ENCODE measurements around the gene RNF150. TPM values are rescaled to one million over a fixed set of nuclear protein-coding genes. Genes with fewer than 3 reads are reported as not detected.

Gene RNF150
- total RNA-seq, 1 experiment from 2014 or later, result 4.4 TPM

DNA sequence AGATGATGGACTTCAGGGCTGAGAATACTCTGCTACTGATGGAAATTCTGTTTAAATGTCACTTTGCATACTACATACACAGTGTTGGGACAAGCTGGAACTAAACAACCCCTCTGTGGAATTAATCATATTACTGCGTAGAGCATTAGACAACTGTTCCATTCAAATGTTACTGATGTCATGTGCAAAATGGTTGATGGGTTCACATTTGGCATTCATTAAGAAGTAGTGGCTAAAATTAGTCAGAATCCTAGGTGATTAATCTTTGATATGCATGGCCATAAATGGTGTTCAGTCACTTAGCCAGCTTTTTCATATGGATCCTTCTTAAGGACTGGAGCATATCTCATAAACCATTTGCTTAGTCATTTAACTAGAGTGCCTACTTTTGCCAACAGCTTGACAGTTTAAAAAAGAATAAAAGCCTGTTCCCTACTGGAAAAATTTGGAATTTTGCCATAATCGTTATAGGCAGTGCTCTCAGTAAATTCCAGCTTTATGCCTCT, 105.2 kb downstream of the RNF150 start:
- Mint-ChIP-seq H3K36me3 (ENCODE audit: insufficient read depth in 1 of 3, low read depth in 3 of 3) (peaks cover 0 to under 1% (median 0%) of the 10 kb centered on the region in 3 experiments; a peak in 2 of 7 replicates), H3K27ac (no peak overlapping the region), H3K27me3 (ENCODE audit: low read depth) (no peaks in the 10 kb centered on the region), H3K9me3 (no peaks in the 10 kb centered on the region; a peak in 1 of 5 replicates), H3K4me1 (no peaks in the 10 kb centered on the region), H3K4me3 (no peak overlapping the region)
- TF ChIP-seq, protein P1, sequence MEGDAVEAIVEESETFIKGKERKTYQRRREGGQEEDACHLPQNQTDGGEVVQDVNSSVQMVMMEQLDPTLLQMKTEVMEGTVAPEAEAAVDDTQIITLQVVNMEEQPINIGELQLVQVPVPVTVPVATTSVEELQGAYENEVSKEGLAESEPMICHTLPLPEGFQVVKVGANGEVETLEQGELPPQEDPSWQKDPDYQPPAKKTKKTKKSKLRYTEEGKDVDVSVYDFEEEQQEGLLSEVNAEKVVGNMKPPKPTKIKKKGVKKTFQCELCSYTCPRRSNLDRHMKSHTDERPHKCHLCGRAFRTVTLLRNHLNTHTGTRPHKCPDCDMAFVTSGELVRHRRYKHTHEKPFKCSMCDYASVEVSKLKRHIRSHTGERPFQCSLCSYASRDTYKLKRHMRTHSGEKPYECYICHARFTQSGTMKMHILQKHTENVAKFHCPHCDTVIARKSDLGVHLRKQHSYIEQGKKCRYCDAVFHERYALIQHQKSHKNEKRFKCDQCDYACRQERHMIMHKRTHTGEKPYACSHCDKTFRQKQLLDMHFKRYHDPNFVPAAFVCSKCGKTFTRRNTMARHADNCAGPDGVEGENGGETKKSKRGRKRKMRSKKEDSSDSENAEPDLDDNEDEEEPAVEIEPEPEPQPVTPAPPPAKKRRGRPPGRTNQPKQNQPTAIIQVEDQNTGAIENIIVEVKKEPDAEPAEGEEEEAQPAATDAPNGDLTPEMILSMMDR (conservative IDR thresholded peaks at IDR 0.05), result no peak
- WGBS (ENCODE audit: extremely low coverage, insufficient read length, low lambda C conversion rate), result no CpG with 5 or more reads among the region's 2 CpGs
- Histone ChIP-seq H3K27ac (ENCODE audit: insufficient read length, low read depth, low read length) (no peak overlapping the region), H4K20me1 (ENCODE audit: control insufficient read depth, insufficient read depth, insufficient read length) (no peaks in the 10 kb centered on the region), H3K79me1 (ENCODE audit: insufficient read depth, low read depth, low read length, poor library complexity, severe bottlenecking) (no peaks in the 10 kb centered on the region), H3K79me2 (ENCODE audit: insufficient read depth, low read length) (no peaks in the 10 kb centered on the region), H2BK12ac (ENCODE audit: insufficient read length, low read depth, low read length) (no peak overlapping the region), H3K27me3 (ENCODE audit: insufficient read depth, low read length) (no peaks in the 10 kb centered on the region), H3K4ac (ENCODE audit: low read depth, low read length) (no peak overlapping the region), H3K18ac (ENCODE audit: insufficient read length, low read depth, low read length) (no peak overlapping the region), H4K91ac (ENCODE audit: insufficient read length, low read depth, low read length) (no peak overlapping the region), H2BK5ac (ENCODE audit: insufficient read length, low read length) (no peak overlapping the region), H2BK20ac (ENCODE audit: low read depth, low read length, poor library complexity, severe bottlenecking) (no peak overlapping the region), H4K5ac (ENCODE audit: insufficient read length, low read depth, low read length) (no peak overlapping the region), H3K9me3 (ENCODE audit: control insufficient read depth, low read depth, low read length) (no peaks in the 10 kb centered on the region), H3K56ac (ENCODE audit: insufficient read length, low read depth, low read length) (no peak overlapping the region), H3K23me2 (ENCODE audit: insufficient read length, low read depth, low read length, poor library complexity, severe bottlenecking) (no peaks in the 10 kb centered on the region), H4K8ac (replicated peaks; ENCODE audit: insufficient read length, low read depth, low read length) (no peak overlapping the region), H3K14ac (ENCODE audit: insufficient read depth, low read length) (no peak overlapping the region), H2AK5ac (ENCODE audit: insufficient read length, low read length) (no peak overlapping the region), H2BK120ac (ENCODE audit: low read depth, low read length, poor library complexity, severe bottlenecking) (no peak overlapping the region), H3K9ac (ENCODE audit: extremely low read depth, insufficient read length, low read length) (no peak overlapping the region), H3K23ac (ENCODE audit: insufficient read length, low read depth, low read length) (no peak overlapping the region), H2BK15ac (ENCODE audit: low read depth, low read length) (no peak overlapping the region), H3K4me2 (ENCODE audit: insufficient read depth, insufficient read length, low read length) (no peak overlapping the region), H3K4me1 (ENCODE audit: insufficient read depth, low read length) (no peaks in the 10 kb centered on the region), H3T11ph (ENCODE audit: low read length) (no peak overlapping the region), H2AFZ (ENCODE audit: low read length) (no peak overlapping the region)
- no peak for DNase-seq
